Thyroid gland (tissue), 4 donors: ENCODE data around the gene NFIA. TPM values are rescaled to one million over a fixed set of nuclear protein-coding genes. Genes with fewer than 3 reads are reported as not detected.
A peak's percentile ranks its signal among the peaks of the same experiment; 100 is the strongest.

Source experiments
- DNase-seq, 2 donors: peaks; one replicate each; pipeline ENCODE4 v3.0.0-alpha.2; 2019
- H3K27ac ChIP-seq, 3 donors: fragments of 200-600 bp; sonication (generic); 1 replicate in 2 of 3; 2 replicates in 1 of 3; pipeline ENCODE4 v1.5.1; 2016 to 2019; ENCODE audit warnings: mild to moderate bottlenecking in 1 of 3, moderate library complexity in 1 of 3
- H3K27me3 ChIP-seq: fragments of 200-600 bp; sonication (generic); one replicate; pipeline ENCODE4 v1.5.1; 2019
- H3K36me3 ChIP-seq, 2 donors: fragments of 200-600 bp; sonication (generic); one replicate each; pipeline ENCODE4 v1.5.1; 2016 to 2019
- H3K4me1 ChIP-seq, 2 donors: fragments of 200-600 bp; sonication (generic); one replicate each; pipeline ENCODE4 v1.5.1; 2017 to 2019
- H3K4me3 ChIP-seq, 3 donors: fragments of 200-600 bp; sonication (generic); replicated peaks in 1 of 3; 1 replicate in 2 of 3; 2 replicates in 1 of 3; pipeline ENCODE4 v1.5.1; 2016; ENCODE audit warnings: mild to moderate bottlenecking in 1 of 3
- H3K9me3 ChIP-seq: fragments of 200-600 bp; sonication (generic); one replicate; pipeline ENCODE4 v1.5.1; 2017
- CTCF ChIP-seq, 6 experiments: fragments of 200-600 bp in 3 of 6; fragments of 450-650 bp in 3 of 6; sonication (generic) in 3 of 6; IDR thresholded peaks; one replicate each; pipeline ENCODE4 v1.5.1; 2016 to 2019; ENCODE audit warnings: antibody characterized with exemption in 6 of 6, mild to moderate bottlenecking in 2 of 6, inconsistent platforms in 1 of 6, moderate library complexity in 1 of 6
- POLR2A ChIP-seq, 2 donors: fragments of 450-650 bp; IDR thresholded peaks; one replicate each; pipeline ENCODE4 v1.6.1; 2017; ENCODE audit warnings: antibody characterized with exemption in 2 of 2, mild to moderate bottlenecking in 2 of 2, moderate library complexity in 1 of 2
- WGBS, 2 donors: methylation state at CpG; one replicate each; pipeline ENCODE4 v1.1.5; 2017; 5-methylcytosine and 5-hydroxymethylcytosine counted together
- intact Hi-C: fragments of 100-400 bp; cut with DNase I; formaldehyde crosslinking; loops from one replicate; pipeline ENCODE4 v1.15.1; 2023
- total RNA-seq, 4 donors: library from RNA; depleted of rRNA; stranded (reverse); fragments of >200 nt; gene quantifications; one replicate each; pipeline ENCODE4 v1.2.3, GENCODE V29; 2016

The NFIA gene
- total RNA-seq, 4 donors from 2014 or later = 105 to 149 (median 118) TPM

- WGBS, 2 donors = 95 to 96% methylated on average over 3 of the region's 3 CpGs
- intact Hi-C loops = no loop called here
- Histone ChIP-seq H3K36me3 (no peaks in the 10 kb centered on the region), H3K9me3 (no peaks in the 10 kb centered on the region), H3K4me1 (peaks cover 61 to 67% of the 10 kb centered on the region in 2 donors), H3K27ac (peak overlapping the region; percentile 39 to 62 (median 49)), H3K27me3 (no peaks in the 10 kb centered on the region), H3K4me3 (no peak overlapping the region)
- no peak for DNase-seq
- no peak for TF ChIP-seq CTCF (IDR thresholded peaks at IDR 0.05)
- TF ChIP-seq POLR2A (IDR thresholded peaks at IDR 0.05) = no peak
Measured at GRCh38 chr1:61169634-61170033, 87.3 kb downstream of the NFIA start.

- no peaks in the 10 kb centered on the region for H3K9me3 ChIP-seq
- no peaks in the 10 kb centered on the region for H3K27me3 ChIP-seq
- no peaks in the 10 kb centered on the region for H3K36me3 ChIP-seq
- DNase-seq = peak in 1 of 2 donors; percentile 10
- H3K4me1 ChIP-seq = peaks cover 65 to 68% of the 10 kb centered on the region in 2 donors
- no peak overlapping the region for H3K4me3 ChIP-seq
- H3K27ac ChIP-seq = peak overlapping the region; percentile 39 to 62 (median 49)
- intact Hi-C loops = no loop called here
- TF ChIP-seq POLR2A (IDR thresholded peaks at IDR 0.05) = no peak
- peak in 1 of 6 experiments; percentile 2 for TF ChIP-seq CTCF (IDR thresholded peaks at IDR 0.05)
- 27 to 36% methylated on average over 6 of the region's 6 CpGs for WGBS, 2 donors
Measured at GRCh38 chr1:61170328-61171238, 88.2 kb downstream of the NFIA start.

- WGBS, 2 donors = 81 to 86% methylated on average over 2 of the region's 2 CpGs
- Histone ChIP-seq H3K4me3 (no peak overlapping the region), H3K27me3 (no peaks in the 10 kb centered on the region), H3K36me3 (no peaks in the 10 kb centered on the region), H3K9me3 (no peaks in the 10 kb centered on the region), H3K4me1 (peaks cover 65 to 68% of the 10 kb centered on the region in 2 donors), H3K27ac (peak overlapping the region; percentile 49 to 62 (median 61))
- DNase-seq = no peak
- no peak for TF ChIP-seq CTCF (IDR thresholded peaks at IDR 0.05)
- TF ChIP-seq POLR2A (IDR thresholded peaks at IDR 0.05) = no peak
- intact Hi-C loops = no loop called here
Measured at GRCh38 chr1:61171346-61171745, 89.0 kb downstream of the NFIA start.

- H3K36me3 ChIP-seq = no peaks in the 10 kb centered on the region
- H3K4me1 ChIP-seq = peaks cover 65 to 68% of the 10 kb centered on the region in 2 donors
- no peaks in the 10 kb centered on the region for H3K9me3 ChIP-seq
- TF ChIP-seq CTCF (IDR thresholded peaks at IDR 0.05) (no peak), POLR2A (IDR thresholded peaks at IDR 0.05) (no peak)
- DNase-seq = no peak
- intact Hi-C loops = no loop called here
- H3K27me3 ChIP-seq = no peaks in the 10 kb centered on the region
- 53 to 68% methylated on average over 4 of the region's 4 CpGs for WGBS, 2 donors
- no peak overlapping the region for H3K4me3 ChIP-seq
- H3K27ac ChIP-seq = peak overlapping the region; percentile 49 to 62 (median 61)
Measured at GRCh38 chr1:61171974-61172373, 89.6 kb downstream of the NFIA start.

GRCh38 chr1:61173118-61173517, 90.8 kb downstream of the NFIA start:
- no peak overlapping the region for H3K4me3 ChIP-seq

More at GRCh38 chr1:61173118-61173517, 90.8 kb downstream of the NFIA start:
- WGBS, 2 donors = 76 to 78% methylated on average over 6 of the region's 6 CpGs
- Histone ChIP-seq H3K9me3 (no peaks in the 10 kb centered on the region), H3K27ac (peak overlapping the region; percentile 6 to 62 (median 61)), H3K4me1 (peaks cover 57 to 68% of the 10 kb centered on the region in 2 donors), H3K36me3 (no peaks in the 10 kb centered on the region), H3K27me3 (no peaks in the 10 kb centered on the region)
- TF ChIP-seq POLR2A (IDR thresholded peaks at IDR 0.05) (no peak), CTCF (IDR thresholded peaks at IDR 0.05) (no peak)
- intact Hi-C loops = no loop called here
- peak; percentile 33 to 37 for DNase-seq
